NK-92 (cell line): ENCODE results near the gene UBE2D2.
"Not testable (repeated sequence)": the region's sequence is repeated elsewhere in the genome, so short reads cannot be mapped to it uniquely, and the experiment has no call there.

ENCODE experiments used
- DNase-seq: peaks from one replicate; lab custom pipeline; 2025; ENCODE audit not compliant: unreplicated experiment; lab: John Stamatoyannopoulos, UW

UBE2D2 gene

GRCh38 chr5:139546593-139546992 lies 14.5 kb upstream of the UBE2D2 start:
- DNase-seq: not testable (repeated sequence)

GRCh38 chr5:139549162-139549894 lies 11.8 kb upstream of the UBE2D2 start:
- DNase-seq: no peak

- not testable (repeated sequence) for DNase-seq
These were observed 10.9 kb upstream of the UBE2D2 start for GRCh38 chr5:139550051-139550872.

- no peak for DNase-seq
These were observed 9.8 kb upstream of the UBE2D2 start for GRCh38 chr5:139551191-139551889.

GRCh38 chr5:139552893-139553575 lies 8.1 kb upstream of the UBE2D2 start:
- DNase-seq: no peak

- no peak for DNase-seq
These were observed 6.9 kb upstream of the UBE2D2 start for GRCh38 chr5:139554264-139554663.

GRCh38 chr5:139557811-139558210 lies 3.3 kb upstream of the UBE2D2 start:
- no peak for DNase-seq

GRCh38 chr5:139561655-139562451 lies 714 bp downstream of the UBE2D2 start:
- DNase-seq: no peak

- DNase-seq: no peak
These were observed 1.7 kb downstream of the UBE2D2 start for GRCh38 chr5:139562847-139563246.

GRCh38 chr5:139565411-139566305 lies 4.5 kb downstream of the UBE2D2 start:
- no peak for DNase-seq

- no peak for DNase-seq
These were observed 5.5 kb downstream of the UBE2D2 start for GRCh38 chr5:139566611-139567010.

- no peak for DNase-seq
These were observed 8.3 kb downstream of the UBE2D2 start for GRCh38 chr5:139569270-139569955.

- DNase-seq: no peak
These were observed 10.4 kb downstream of the UBE2D2 start for GRCh38 chr5:139571543-139571942.

- DNase-seq: no peak
These were observed 10.8 kb downstream of the UBE2D2 start for GRCh38 chr5:139571966-139572365.

GRCh38 chr5:139574641-139575312 lies 13.6 kb downstream of the UBE2D2 start:
- DNase-seq: no peak

GRCh38 chr5:139575313-139575646 lies 14.1 kb downstream of the UBE2D2 start:
- no peak for DNase-seq

GRCh38 chr5:139575751-139576150 lies 14.6 kb downstream of the UBE2D2 start:
- DNase-seq: no peak

- no peak for DNase-seq
These were observed 16.7 kb downstream of the UBE2D2 start for GRCh38 chr5:139577689-139578290.
